HFF-Myc (cell line): Measurements from ENCODE around the gene RHOG.

Source experiments
- DNase-seq: peaks from one replicate; pipeline ENCODE4 v3.0.0-alpha.2; 2011; ENCODE audit warnings: low read depth; ENCODE audit errors: extremely low read depth
- H3K4me3 ChIP-seq: replicated peaks from 2 replicates; pipeline ENCODE4 v1.5.1; 2011; ENCODE audit warnings: low read depth, mild to moderate bottlenecking, control low read depth, low read length
- TF ChIP-seq, protein P1 (sequence below): IDR thresholded peaks from 2 replicates; pipeline ENCODE4 v1.5.1; 2012; ENCODE audit warnings: mild to moderate bottlenecking, low read depth, low read length, control low read depth; ENCODE audit errors: missing control alignments

The RHOG gene

GRCh38 chr11:3830088-3830487, 10.7 kb downstream of the RHOG start:
- DNase-seq: no peak
- H3K4me3 ChIP-seq: no peak overlapping the region
- TF ChIP-seq, protein P1, sequence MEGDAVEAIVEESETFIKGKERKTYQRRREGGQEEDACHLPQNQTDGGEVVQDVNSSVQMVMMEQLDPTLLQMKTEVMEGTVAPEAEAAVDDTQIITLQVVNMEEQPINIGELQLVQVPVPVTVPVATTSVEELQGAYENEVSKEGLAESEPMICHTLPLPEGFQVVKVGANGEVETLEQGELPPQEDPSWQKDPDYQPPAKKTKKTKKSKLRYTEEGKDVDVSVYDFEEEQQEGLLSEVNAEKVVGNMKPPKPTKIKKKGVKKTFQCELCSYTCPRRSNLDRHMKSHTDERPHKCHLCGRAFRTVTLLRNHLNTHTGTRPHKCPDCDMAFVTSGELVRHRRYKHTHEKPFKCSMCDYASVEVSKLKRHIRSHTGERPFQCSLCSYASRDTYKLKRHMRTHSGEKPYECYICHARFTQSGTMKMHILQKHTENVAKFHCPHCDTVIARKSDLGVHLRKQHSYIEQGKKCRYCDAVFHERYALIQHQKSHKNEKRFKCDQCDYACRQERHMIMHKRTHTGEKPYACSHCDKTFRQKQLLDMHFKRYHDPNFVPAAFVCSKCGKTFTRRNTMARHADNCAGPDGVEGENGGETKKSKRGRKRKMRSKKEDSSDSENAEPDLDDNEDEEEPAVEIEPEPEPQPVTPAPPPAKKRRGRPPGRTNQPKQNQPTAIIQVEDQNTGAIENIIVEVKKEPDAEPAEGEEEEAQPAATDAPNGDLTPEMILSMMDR: no peak

- no peak for DNase-seq
- no peak overlapping the region for H3K4me3 ChIP-seq
- TF ChIP-seq, protein P1: no peak
Measured at GRCh38 chr11:3827434-3828186, 13.1 kb downstream of the RHOG start.

- H3K4me3 ChIP-seq: no peak overlapping the region
- DNase-seq: no peak
- TF ChIP-seq, protein P1: no peak
Measured at GRCh38 chr11:3826721-3827120, 14.0 kb downstream of the RHOG start.

DNA sequence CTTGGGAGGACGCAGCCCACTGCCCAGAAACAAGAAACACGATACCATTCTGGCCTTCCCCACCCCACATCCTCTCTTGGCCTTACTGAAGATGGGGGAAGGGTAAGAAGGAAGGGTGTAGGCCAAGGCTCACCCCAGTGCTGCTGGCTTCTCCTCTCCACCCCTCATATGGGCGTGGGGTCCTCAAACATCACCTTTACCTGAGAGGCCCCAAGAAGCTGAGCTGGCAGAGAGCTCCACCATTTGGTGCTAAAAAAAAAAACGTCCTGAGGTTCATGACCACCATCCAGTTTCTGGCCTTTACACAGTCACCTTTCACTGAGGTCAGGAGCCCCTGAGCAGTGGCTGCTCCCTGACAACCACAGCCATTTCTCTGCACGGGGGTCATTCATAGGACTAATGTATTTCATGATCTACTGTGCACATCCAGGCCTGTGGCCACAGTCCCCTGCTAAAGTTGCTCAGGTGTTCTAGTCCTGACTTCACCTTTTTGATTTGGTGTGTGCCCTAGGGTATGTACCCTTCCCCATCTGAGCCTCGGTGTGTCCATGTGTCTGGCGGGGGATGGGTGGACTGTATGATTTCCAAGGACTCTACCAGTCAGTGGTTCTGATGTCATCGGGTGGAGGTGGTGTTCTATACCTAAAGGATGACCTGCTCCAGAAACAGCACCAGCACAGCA, 15.1 kb downstream of the RHOG start:
- TF ChIP-seq, protein P1: no peak
- H3K4me3 ChIP-seq: no peak overlapping the region
- no peak for DNase-seq

DNA sequence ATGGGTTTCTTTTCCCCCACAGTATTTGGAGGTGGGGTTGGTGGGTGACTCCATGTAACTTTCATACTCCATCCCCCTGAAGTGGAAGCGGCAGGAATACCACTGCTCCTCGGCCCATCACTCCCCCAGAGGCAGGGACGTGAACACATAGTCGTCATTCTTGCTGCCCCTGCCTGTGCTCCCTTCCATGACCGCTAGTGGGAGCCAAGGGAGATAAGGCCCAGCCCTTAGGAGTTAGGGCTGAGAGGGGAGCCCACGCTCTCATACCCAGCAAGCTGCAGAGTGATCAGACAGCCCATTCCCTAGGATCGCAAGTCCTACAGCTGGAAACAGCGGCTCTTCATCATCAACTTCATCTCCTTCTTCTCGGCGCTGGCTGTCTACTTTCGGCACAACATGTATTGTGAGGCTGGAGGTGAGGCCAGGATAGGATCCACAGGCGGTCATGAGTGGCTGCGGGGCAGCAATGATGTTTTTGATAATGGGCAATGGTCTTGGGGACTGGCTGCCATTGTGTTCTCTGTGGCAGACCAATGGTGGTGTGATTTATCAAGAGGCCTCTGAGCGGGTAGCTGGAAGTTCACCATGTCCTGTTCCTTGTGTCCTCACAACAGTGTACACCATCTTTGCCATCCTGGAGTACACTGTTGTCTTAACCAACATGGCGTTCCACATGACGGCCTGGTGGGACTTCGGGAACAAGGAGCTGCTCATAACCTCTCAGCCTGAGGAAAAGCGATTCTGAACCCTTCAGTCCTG, 15.9 kb downstream of the RHOG start:
- DNase-seq: no peak
- TF ChIP-seq, protein P1: peak; percentile 76
- H3K4me3 ChIP-seq: no peak overlapping the region

GRCh38 chr11:3823762-3824506, 16.8 kb downstream of the RHOG start:
- TF ChIP-seq, protein P1: no peak
- DNase-seq: no peak
- H3K4me3 ChIP-seq: no peak overlapping the region
